Measurements from ENCODE around the gene IGFBP2. TPM values are rescaled to one million over a fixed set of nuclear protein-coding genes. Genes with fewer than 3 reads are reported as not detected.

IGFBP2 gene
- total and polyA plus RNA-seq, 4 donors: 657 to 1,436 (median 766) TPM

GRCh38 chr2:216700088-216700567, 66.9 kb downstream of the IGFBP2 start:
- DNase-seq (no peak), ATAC-seq (ENCODE audit: low FRiP score) (no peak)
- Histone ChIP-seq H3K27me3 (ENCODE audit: control insufficient read depth in 1 of 2, insufficient read depth in 2 of 2, low read length in 1 of 2) (no peaks in the 10 kb centered on the region), H3K27ac (ENCODE audit: low read depth in 1 of 2, low read length in 2 of 2) (peak overlapping the region; percentile 30 to 89), H3K9me3 (ENCODE audit: control insufficient read depth, low read length) (no peaks in the 10 kb centered on the region), H3K4me1 (ENCODE audit: control insufficient read depth in 1 of 2, insufficient read depth in 2 of 2, low read length in 2 of 2) (peaks cover 0 to 7% of the 10 kb centered on the region in 2 donors), H3K4me3 (ENCODE audit: low read length in 2 of 2) (no peak overlapping the region), H3K36me3 (ENCODE audit: control insufficient read depth in 1 of 2, insufficient read depth in 2 of 2, low read length in 1 of 2) (no peaks in the 10 kb centered on the region)
- intact Hi-C loops (cut with DNase I): no loop called here
- WGBS, 2 donors: 6 to 16% methylated on average over 7 of the region's 7 CpGs

- Histone ChIP-seq H3K4me1 (ENCODE audit: control insufficient read depth in 1 of 2, insufficient read depth in 2 of 2, low read length in 2 of 2) (peaks cover 0 to 7% of the 10 kb centered on the region in 2 donors), H3K36me3 (ENCODE audit: control insufficient read depth in 1 of 2, insufficient read depth in 2 of 2, low read length in 1 of 2) (no peaks in the 10 kb centered on the region), H3K27ac (ENCODE audit: low read depth in 1 of 2, low read length in 2 of 2) (peak overlapping the region in 1 of 2 donors; percentile 49), H3K27me3 (ENCODE audit: control insufficient read depth in 1 of 2, insufficient read depth in 2 of 2, low read length in 1 of 2) (no peaks in the 10 kb centered on the region), H3K9me3 (ENCODE audit: control insufficient read depth, low read length) (no peaks in the 10 kb centered on the region), H3K4me3 (ENCODE audit: low read length in 2 of 2) (no peak overlapping the region)
- WGBS, 2 donors: 11 to 22% methylated on average over 5 of the region's 5 CpGs
- DNase-seq (peak in 1 of 2 donors; percentile 64), ATAC-seq (ENCODE audit: low FRiP score) (no peak)
- intact Hi-C loops (cut with DNase I): no loop called here
Observed at GRCh38 chr2:216700781-216701180, 67.6 kb downstream of the IGFBP2 start.

GRCh38 chr2:216701544-216701943, 68.3 kb downstream of the IGFBP2 start:
- intact Hi-C loops (cut with DNase I): no loop called here
- WGBS, 2 donors: 92 to 95% methylated on average over 7 of the region's 7 CpGs

GRCh38 chr2:216702756-216703155, 69.5 kb downstream of the IGFBP2 start:
- Histone ChIP-seq H3K4me3 (ENCODE audit: low read length in 2 of 2) (no peak overlapping the region), H3K9me3 (ENCODE audit: control insufficient read depth, low read length) (peaks cover 1% of the 10 kb centered on the region), H3K36me3 (ENCODE audit: control insufficient read depth in 1 of 2, insufficient read depth in 2 of 2, low read length in 1 of 2) (no peaks in the 10 kb centered on the region), H3K27me3 (ENCODE audit: control insufficient read depth in 1 of 2, insufficient read depth in 2 of 2, low read length in 1 of 2) (no peaks in the 10 kb centered on the region), H3K4me1 (ENCODE audit: control insufficient read depth in 1 of 2, insufficient read depth in 2 of 2, low read length in 2 of 2) (peaks cover 0 to 5% of the 10 kb centered on the region in 2 donors), H3K27ac (ENCODE audit: low read depth in 1 of 2, low read length in 2 of 2) (no peak overlapping the region)
- DNase-seq (no peak), ATAC-seq (ENCODE audit: low FRiP score) (no peak)
- intact Hi-C loops (cut with DNase I): no loop called here
- 20 to 39% methylated on average over 1 of the region's 1 CpG for WGBS, 2 donors

More at GRCh38 chr2:216701544-216701943, 68.3 kb downstream of the IGFBP2 start:
- no peak for DNase-seq
- Histone ChIP-seq H3K4me1 (ENCODE audit: control insufficient read depth in 1 of 2, insufficient read depth in 2 of 2, low read length in 2 of 2) (peaks cover 0 to 5% of the 10 kb centered on the region in 2 donors), H3K27me3 (ENCODE audit: control insufficient read depth in 1 of 2, insufficient read depth in 2 of 2, low read length in 1 of 2) (no peaks in the 10 kb centered on the region), H3K9me3 (ENCODE audit: control insufficient read depth, low read length) (no peaks in the 10 kb centered on the region), H3K36me3 (ENCODE audit: control insufficient read depth in 1 of 2, insufficient read depth in 2 of 2, low read length in 1 of 2) (no peaks in the 10 kb centered on the region), H3K27ac (ENCODE audit: low read depth in 1 of 2, low read length in 2 of 2) (no peak overlapping the region), H3K4me3 (ENCODE audit: low read length in 2 of 2) (no peak overlapping the region)
- ATAC-seq (ENCODE audit: low FRiP score): no peak

GRCh38 chr2:216710551-216711301, 77.5 kb downstream of the IGFBP2 start:
- no peaks in the 10 kb centered on the region for H3K27me3 ChIP-seq (ENCODE audit: control insufficient read depth in 1 of 2, insufficient read depth in 2 of 2, low read length in 1 of 2)
- DNase-seq: peak; percentile 79 to 82
- no peaks in the 10 kb centered on the region for H3K36me3 ChIP-seq (ENCODE audit: control insufficient read depth in 1 of 2, insufficient read depth in 2 of 2, low read length in 1 of 2)
- intact Hi-C loops (cut with DNase I): loop anchor here in 1 of 2 donors (5.0 kb wide), 2 partner anchors 67 to 82 kb away; no protein-coding TSS in a partner anchor
- H3K4me1 ChIP-seq (ENCODE audit: control insufficient read depth in 1 of 2, insufficient read depth in 2 of 2, low read length in 2 of 2): peaks cover 0 to 5% of the 10 kb centered on the region in 2 donors
- peaks cover 1% of the 10 kb centered on the region for H3K9me3 ChIP-seq (ENCODE audit: control insufficient read depth, low read length)
- H3K4me3 ChIP-seq (ENCODE audit: low read length in 2 of 2): no peak overlapping the region
- peak; percentile 69 for ATAC-seq (ENCODE audit: low FRiP score)
- no peak overlapping the region for H3K27ac ChIP-seq (ENCODE audit: low read depth in 1 of 2, low read length in 2 of 2)
- WGBS, 2 donors: 19 to 20% methylated on average over 11 of the region's 11 CpGs

GRCh38 chr2:216711348-216711747, 78.1 kb downstream of the IGFBP2 start:
- H3K9me3 ChIP-seq (ENCODE audit: control insufficient read depth, low read length): peaks cover 1% of the 10 kb centered on the region
- H3K27me3 ChIP-seq (ENCODE audit: control insufficient read depth in 1 of 2, insufficient read depth in 2 of 2, low read length in 1 of 2): no peaks in the 10 kb centered on the region
- H3K27ac ChIP-seq (ENCODE audit: low read depth in 1 of 2, low read length in 2 of 2): no peak overlapping the region
- DNase-seq (no peak), ATAC-seq (ENCODE audit: low FRiP score) (peak; percentile 3)
- 57 to 80% methylated on average over 8 of the region's 8 CpGs for WGBS, 2 donors
- peaks cover 0 to 5% of the 10 kb centered on the region in 2 donors for H3K4me1 ChIP-seq (ENCODE audit: control insufficient read depth in 1 of 2, insufficient read depth in 2 of 2, low read length in 2 of 2)
- no peaks in the 10 kb centered on the region for H3K36me3 ChIP-seq (ENCODE audit: control insufficient read depth in 1 of 2, insufficient read depth in 2 of 2, low read length in 1 of 2)
- intact Hi-C loops (cut with DNase I): loop anchor here in 1 of 2 donors (5.0 kb wide), 2 partner anchors 66 to 81 kb away; no protein-coding TSS in a partner anchor
- no peak overlapping the region for H3K4me3 ChIP-seq (ENCODE audit: low read length in 2 of 2)

- no peaks in the 10 kb centered on the region for H3K27me3 ChIP-seq (ENCODE audit: control insufficient read depth in 1 of 2, insufficient read depth in 2 of 2, low read length in 1 of 2)
- no peak overlapping the region for H3K4me3 ChIP-seq (ENCODE audit: low read length in 2 of 2)
- peak; percentile 52 for ATAC-seq (ENCODE audit: low FRiP score)
- no peaks in the 10 kb centered on the region for H3K36me3 ChIP-seq (ENCODE audit: control insufficient read depth in 1 of 2, insufficient read depth in 2 of 2, low read length in 1 of 2)
- WGBS, 2 donors: 12 to 14% methylated on average over 8 of the region's 8 CpGs
- H3K4me1 ChIP-seq (ENCODE audit: control insufficient read depth in 1 of 2, insufficient read depth in 2 of 2, low read length in 2 of 2): peaks cover 0 to 5% of the 10 kb centered on the region in 2 donors
- intact Hi-C loops (cut with DNase I): loop anchor here in 1 of 2 donors (5.0 kb wide), 2 partner anchors 63 to 78 kb away; no protein-coding TSS in a partner anchor
- no peaks in the 10 kb centered on the region for H3K9me3 ChIP-seq (ENCODE audit: control insufficient read depth, low read length)
- DNase-seq: peak; percentile 85 to 86
- H3K27ac ChIP-seq (ENCODE audit: low read depth in 1 of 2, low read length in 2 of 2): peak overlapping the region in 1 of 2 donors; percentile 58
Observed at GRCh38 chr2:216713691-216714336, 80.6 kb downstream of the IGFBP2 start.
